Cardiac fibroblast (primary cell): ENCODE measurements around the gene TMEM59L.

Source experiments
- DNase-seq, 2 donors: peaks; one replicate each; pipeline versions ENCODE4 v3.0.0 to v3.0.0-alpha.2; 2010; ENCODE audit warnings: low read depth in 2 of 2
- H3K4me3 ChIP-seq, 2 donors: replicated peaks in 1 of 2; 1 replicate in 1 of 2; 2 replicates in 1 of 2; pipeline ENCODE4 v1.5.1; 2011; ENCODE audit warnings: low read depth in 2 of 2, low read length in 2 of 2, mild to moderate bottlenecking in 2 of 2, moderate library complexity in 1 of 2
- TF ChIP-seq, protein P1 (sequence below): IDR thresholded peaks from one replicate; pipeline ENCODE4 v1.5.1; 2011; ENCODE audit warnings: low read depth, mild to moderate bottlenecking, low read length, inconsistent platforms

Gene TMEM59L

GRCh38 chr19:18655173-18655844 lies 42.6 kb downstream of the TMEM59L start:
- no peak for DNase-seq
- TF ChIP-seq, protein P1, sequence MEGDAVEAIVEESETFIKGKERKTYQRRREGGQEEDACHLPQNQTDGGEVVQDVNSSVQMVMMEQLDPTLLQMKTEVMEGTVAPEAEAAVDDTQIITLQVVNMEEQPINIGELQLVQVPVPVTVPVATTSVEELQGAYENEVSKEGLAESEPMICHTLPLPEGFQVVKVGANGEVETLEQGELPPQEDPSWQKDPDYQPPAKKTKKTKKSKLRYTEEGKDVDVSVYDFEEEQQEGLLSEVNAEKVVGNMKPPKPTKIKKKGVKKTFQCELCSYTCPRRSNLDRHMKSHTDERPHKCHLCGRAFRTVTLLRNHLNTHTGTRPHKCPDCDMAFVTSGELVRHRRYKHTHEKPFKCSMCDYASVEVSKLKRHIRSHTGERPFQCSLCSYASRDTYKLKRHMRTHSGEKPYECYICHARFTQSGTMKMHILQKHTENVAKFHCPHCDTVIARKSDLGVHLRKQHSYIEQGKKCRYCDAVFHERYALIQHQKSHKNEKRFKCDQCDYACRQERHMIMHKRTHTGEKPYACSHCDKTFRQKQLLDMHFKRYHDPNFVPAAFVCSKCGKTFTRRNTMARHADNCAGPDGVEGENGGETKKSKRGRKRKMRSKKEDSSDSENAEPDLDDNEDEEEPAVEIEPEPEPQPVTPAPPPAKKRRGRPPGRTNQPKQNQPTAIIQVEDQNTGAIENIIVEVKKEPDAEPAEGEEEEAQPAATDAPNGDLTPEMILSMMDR: no peak
- H3K4me3 ChIP-seq: no peak overlapping the region

- DNase-seq: no peak
- H3K4me3 ChIP-seq: no peak overlapping the region
- TF ChIP-seq, protein P1: no peak
These were observed 43.8 kb downstream of the TMEM59L start for GRCh38 chr19:18656337-18657086.

DNA sequence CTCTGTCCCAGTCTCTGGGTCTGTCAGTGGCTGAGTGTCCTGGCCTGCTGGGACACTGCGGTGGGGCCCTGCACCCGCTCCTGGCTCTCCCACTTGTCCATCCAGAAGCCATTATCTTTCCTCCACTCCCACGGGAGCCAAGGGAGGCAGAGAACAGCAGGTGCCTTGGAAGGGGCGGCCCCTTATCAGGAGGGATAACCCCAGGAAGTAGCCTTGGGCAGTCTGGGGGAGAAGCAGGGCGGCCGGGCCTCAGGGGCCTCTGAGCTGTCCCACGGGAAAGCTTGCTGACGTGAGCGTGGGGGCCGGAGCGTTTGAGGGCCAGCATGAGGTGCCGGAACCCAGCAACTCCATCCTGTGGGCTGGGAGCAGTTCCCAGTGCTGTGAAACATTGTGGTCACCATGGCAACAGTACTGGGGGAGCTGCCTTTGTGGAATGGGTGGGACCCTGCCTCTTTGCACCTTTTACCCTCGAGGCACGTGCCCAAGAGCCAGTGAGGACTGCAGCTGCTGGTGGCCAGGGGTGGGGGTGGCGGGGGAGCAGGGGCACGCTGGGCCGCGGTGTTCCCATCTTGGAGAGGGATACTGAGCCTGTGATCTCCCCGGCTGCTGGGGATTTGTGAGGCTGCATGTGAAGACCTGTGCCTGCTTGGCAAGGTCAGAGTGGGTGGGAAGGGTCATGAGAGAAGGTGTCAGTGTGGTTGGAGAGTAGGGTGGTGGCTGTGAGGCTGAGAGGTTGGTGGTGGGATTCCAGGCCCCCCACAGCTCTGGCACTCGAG lies 45.1 kb downstream of the TMEM59L start:
- peak; percentile 92 to 97 for DNase-seq
- TF ChIP-seq, protein P1: no peak
- H3K4me3 ChIP-seq: no peak overlapping the region

DNA sequence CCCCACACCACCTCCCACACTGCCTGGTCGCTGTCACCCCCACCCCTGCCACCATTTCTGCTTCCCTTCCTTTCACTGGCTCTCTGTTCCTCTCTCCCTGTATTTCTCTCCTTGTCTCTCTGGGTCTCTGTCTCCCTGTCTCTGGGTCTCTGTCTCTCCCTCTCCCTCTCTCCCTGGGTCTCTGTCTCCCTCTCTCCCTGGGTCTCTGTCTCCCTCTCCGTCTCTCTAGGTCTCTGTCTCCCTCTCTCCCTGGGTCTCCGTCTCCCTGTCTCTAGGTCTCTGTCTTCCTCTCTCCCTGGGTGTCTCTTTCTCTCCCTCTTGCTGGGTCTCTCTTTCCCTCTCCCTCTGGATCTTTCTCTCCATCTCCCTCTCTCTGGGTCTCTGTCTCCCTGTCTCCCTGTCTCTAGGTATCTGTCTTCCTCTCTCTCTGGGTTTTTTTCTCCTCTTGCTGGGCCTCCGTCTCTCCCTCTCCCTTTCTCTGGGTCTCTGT lies 45.7 kb downstream of the TMEM59L start:
- no peak for DNase-seq
- TF ChIP-seq, protein P1: no peak
- H3K4me3 ChIP-seq: no peak overlapping the region

DNA sequence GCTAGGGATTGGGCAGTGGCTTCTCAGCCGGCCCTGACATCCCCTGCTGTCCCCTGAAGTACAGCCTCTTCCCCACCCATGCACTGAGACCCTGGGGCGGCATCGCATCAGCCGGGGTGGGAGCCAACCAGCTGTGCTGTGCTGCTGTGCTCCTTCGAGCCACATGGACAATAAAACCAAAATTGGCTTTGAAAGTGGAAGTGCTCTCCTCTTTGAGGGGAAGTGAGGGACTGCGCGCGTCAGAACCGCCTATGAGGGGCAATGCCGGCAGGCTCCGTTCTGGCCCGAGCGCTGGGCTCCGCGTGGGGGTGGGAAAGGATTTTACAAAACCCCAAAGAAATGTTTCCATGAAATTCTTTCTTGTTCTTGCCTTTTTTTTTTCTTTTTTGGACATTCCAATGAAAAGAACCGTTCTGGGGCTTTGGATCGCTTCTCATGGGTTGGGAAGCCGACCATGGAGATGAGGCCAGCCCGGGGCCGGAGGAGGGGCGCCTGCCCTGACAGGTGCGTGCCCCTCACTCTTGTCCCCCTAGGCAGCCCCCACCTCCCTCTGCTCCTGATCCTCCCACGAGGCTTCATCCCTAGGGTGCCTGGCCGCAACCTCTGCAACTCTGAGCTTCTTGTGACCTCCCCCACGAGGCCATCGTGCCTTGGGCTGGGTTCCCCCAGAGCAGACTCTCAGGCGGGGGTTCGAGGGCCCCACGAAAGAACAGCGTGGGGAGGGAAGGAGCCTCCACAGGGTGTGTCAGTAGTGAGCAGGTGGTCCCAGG lies 46.8 kb downstream of the TMEM59L start:
- no peak overlapping the region for H3K4me3 ChIP-seq
- TF ChIP-seq, protein P1: no peak
- peak; percentile 23 to 53 for DNase-seq
